Measurements from ENCODE around the gene RORC.
"Not testable (repeated sequence)": the region's sequence is repeated elsewhere in the genome, so short reads cannot be mapped to it uniquely, and the experiment has no call there.

RORC gene

GRCh38 chr1:151774256-151774922 lies 57.2 kb downstream of the RORC start:
- no peak for DNase-seq (ENCODE audit: low spot score)

GRCh38 chr1:151773702-151774101 lies 57.9 kb downstream of the RORC start:
- no peak for DNase-seq (ENCODE audit: low spot score)

- DNase-seq (ENCODE audit: low spot score), result not testable (repeated sequence)
These were observed 62.3 kb downstream of the RORC start for GRCh38 chr1:151769270-151769669.

- not testable (repeated sequence) for DNase-seq (ENCODE audit: low spot score)
These were observed 63.1 kb downstream of the RORC start for GRCh38 chr1:151768351-151769066.

GRCh38 chr1:151763990-151764389 lies 67.6 kb downstream of the RORC start:
- DNase-seq (ENCODE audit: low spot score), result no peak

- DNase-seq (ENCODE audit: low spot score), result peak; percentile 87
These were observed 68.4 kb downstream of the RORC start, which contains the start of gene MRPL9 for GRCh38 chr1:151762941-151763921. TSS of gene MRPL9 (minus strand) at chr1:151763496. CDS start at chr1:151763479, 17 bp downstream.

- DNase-seq (ENCODE audit: low spot score), result no peak
These were observed 70.8 kb downstream of the RORC start for GRCh38 chr1:151760597-151761385.

GRCh38 chr1:151759241-151759640 lies 72.4 kb downstream of the RORC start:
- no peak for DNase-seq (ENCODE audit: low spot score)

- DNase-seq (ENCODE audit: low spot score), result no peak
These were observed 75.3 kb downstream of the RORC start for GRCh38 chr1:151756291-151756690.

All from CD4-positive, alpha-beta T cell treated with Interleukin-2 at 100 ng/mL for 4 hours (primary cell).